HepG2 (cell line): ENCODE data around the gene TST. TPM values are rescaled to one million over a fixed set of nuclear protein-coding genes. Genes with fewer than 3 reads are reported as not detected.
A peak's percentile ranks its signal among the peaks of the same experiment; 100 is the strongest.

Experiments used
- ETV6 ChIP-seq: sonication (generic); formaldehyde crosslinking; conservative IDR thresholded peaks from 2 replicates; pipeline ENCODE4 v1.4.0; 2020; ENCODE audit warnings: missing genetic modification reagents
- HNRNPL ChIP-seq: fragments of 200-400 bp; formaldehyde crosslinking; IDR thresholded peaks from 2 replicates; pipeline ENCODE4 v1.6.1; 2017; ENCODE audit warnings: mild to moderate bottlenecking, low read depth, low read length
- HOXA9 ChIP-seq: sonication (generic); formaldehyde crosslinking; IDR thresholded peaks from 2 replicates; pipeline ENCODE4 v1.8.1; 2022; ENCODE audit warnings: missing genetic modification reagents, mild to moderate bottlenecking, moderate library complexity, borderline replicate concordance
- KAT7 ChIP-seq: IDR thresholded peaks from 2 replicates; pipeline ENCODE4 v1.6.1; 2018; ENCODE audit warnings: borderline replicate concordance, missing compliant biosample characterization
- MTF2 ChIP-seq: sonication (generic); formaldehyde crosslinking; IDR thresholded peaks from 2 replicates; pipeline ENCODE4 v1.5.0; 2020; ENCODE audit warnings: missing genetic modification reagents, borderline replicate concordance
- NFE2L1 ChIP-seq: sonication (generic); formaldehyde crosslinking; IDR thresholded peaks from 2 replicates; pipeline ENCODE4 v1.4.0; 2020; ENCODE audit warnings: missing genetic modification reagents, mild to moderate bottlenecking, borderline replicate concordance
- NR1H2 ChIP-seq: sonication (generic); formaldehyde crosslinking; IDR thresholded peaks from 2 replicates; pipeline ENCODE4 v1.8.1; 2022; ENCODE audit warnings: low read depth, missing genetic modification reagents, borderline replicate concordance
- ONECUT2 ChIP-seq: sonication (generic); formaldehyde crosslinking; IDR thresholded peaks from 2 replicates; pipeline ENCODE4 v1.4.0; 2020; ENCODE audit warnings: missing genetic modification reagents
- RFX5 ChIP-seq: IDR thresholded peaks from 2 replicates; pipeline ENCODE4 v1.6.1; 2011; ENCODE audit warnings: low read depth, low read length, improper control_type of control experiment
- RXRB ChIP-seq: IDR thresholded peaks from 2 replicates; pipeline ENCODE4 v1.6.1; 2016; ENCODE audit warnings: borderline replicate concordance, missing genetic modification reagents, missing compliant biosample characterization
- SAP130 ChIP-seq: IDR thresholded peaks from 2 replicates; pipeline ENCODE4 v1.6.1; 2016; ENCODE audit warnings: low read depth
- SMARCC2 ChIP-seq: fragments of 450-650 bp; IDR thresholded peaks from 2 replicates; pipeline ENCODE4 v1.6.1; 2017; ENCODE audit warnings: antibody characterized with exemption, mild to moderate bottlenecking
- SOX5 ChIP-seq: IDR thresholded peaks from 2 replicates; pipeline ENCODE4 v1.6.1; 2016; ENCODE audit warnings: borderline replicate concordance
- SOX6 ChIP-seq, 2 experiments: fragments of 450-650 bp in 1 of 2; sonication (generic) in 1 of 2; formaldehyde crosslinking in 1 of 2; IDR thresholded peaks; 2 replicates each; pipeline versions ENCODE4 v1.4.0 to v1.6.1; 2017 to 2020; ENCODE audit warnings: antibody characterized with exemption in 1 of 2, mild to moderate bottlenecking in 1 of 2, missing genetic modification reagents in 1 of 2
- TBL1XR1 ChIP-seq: fragments of 150-350 bp; IDR thresholded peaks from 2 replicates; pipeline ENCODE4 v1.6.1; 2014; ENCODE audit warnings: borderline replicate concordance, low read length; ENCODE audit not compliant: partially characterized antibody
- TEAD3 ChIP-seq: optimal IDR thresholded peaks from 2 replicates; pipeline ENCODE3; 2016; ENCODE audit warnings: borderline replicate concordance
- ZBTB49 ChIP-seq: sonication (generic); formaldehyde crosslinking; IDR thresholded peaks from 2 replicates; pipeline ENCODE4 v1.4.0; 2020; ENCODE audit warnings: missing genetic modification reagents, borderline replicate concordance
- ZNF136 ChIP-seq: sonication (generic); formaldehyde crosslinking; IDR thresholded peaks from 2 replicates; pipeline ENCODE4 v1.8.1; 2022; ENCODE audit warnings: low read depth, mild to moderate bottlenecking, moderate library complexity, missing genetic modification reagents
- ZNF235 ChIP-seq: sonication (generic); formaldehyde crosslinking; IDR thresholded peaks from 2 replicates; pipeline ENCODE4 v1.8.1; 2023; ENCODE audit warnings: mild to moderate bottlenecking, missing genetic modification reagents, borderline replicate concordance
- ZNF3 ChIP-seq: IDR thresholded peaks from 2 replicates; pipeline ENCODE4 v1.7.0; 2017; ENCODE audit warnings: inconsistent platforms
- ZNF343 ChIP-seq: sonication (generic); formaldehyde crosslinking; IDR thresholded peaks from 2 replicates; pipeline ENCODE4 v1.4.0; 2020; ENCODE audit warnings: mild to moderate bottlenecking, missing genetic modification reagents
- ZNF431 ChIP-seq: sonication (generic); formaldehyde crosslinking; IDR thresholded peaks from 2 replicates; pipeline ENCODE4 v1.9.0; 2022; ENCODE audit warnings: missing genetic modification reagents, low read depth, mild to moderate bottlenecking, borderline replicate concordance
- ZNF567 ChIP-seq: sonication (generic); formaldehyde crosslinking; IDR thresholded peaks from 2 replicates; pipeline ENCODE4 v1.8.1; 2023; ENCODE audit warnings: mild to moderate bottlenecking, missing genetic modification reagents, borderline replicate concordance
- ZNF577 ChIP-seq: sonication (generic); formaldehyde crosslinking; IDR thresholded peaks from 2 replicates; pipeline ENCODE4 v1.4.0; 2020; ENCODE audit warnings: mild to moderate bottlenecking, low read depth, missing genetic modification reagents, borderline replicate concordance
- ZNF598 ChIP-seq: sonication (generic); formaldehyde crosslinking; IDR thresholded peaks from 2 replicates; pipeline ENCODE4 v1.5.1; 2020; ENCODE audit warnings: mild to moderate bottlenecking, missing genetic modification reagents, borderline replicate concordance
- polyA plus RNA-seq, 8 experiments: library from polyadenylated mRNA; depleted of rRNA in 3 of 8; stranded (reverse) in 7 of 8; unstranded in 1 of 8; fragments of >200 nt; fragmentation: Illumina TruSeq in 4 of 8; extraction: Trizol in 4 of 8; gene quantifications; 2 replicates each; pipeline versions ENCODE4 v1.2.1 to v1.2.3, GENCODE V29; 2011 to 2016; ENCODE audit warnings: low read depth in 4 of 8, missing spikeins in 1 of 8, mixed read lengths in 1 of 8; ENCODE audit not compliant: insufficient read depth in 1 of 8
- total RNA-seq, 5 experiments: library from RNA; depleted of rRNA; stranded (reverse); fragments of >200 nt; fragmentation: Illumina TruSeq; extraction: Trizol; gene quantifications; 2 replicates each; pipeline ENCODE4 v1.2.3, GENCODE V29; 2016; ENCODE audit warnings: low read depth in 1 of 5
- TF ChIP-seq, protein P1 (sequence below): IDR thresholded peaks from 2 replicates; pipeline ENCODE4 v1.6.1; 2012; ENCODE audit warnings: inconsistent platforms
- TF ChIP-seq, protein P2 (sequence below): sonication (generic); formaldehyde crosslinking; conservative IDR thresholded peaks from 2 replicates; pipeline ENCODE4 v1.5.0; 2020; ENCODE audit warnings: missing genetic modification reagents

TST gene
- total and polyA plus RNA-seq, 2 of the 13 experiments (the other 11 are each of a cell fraction or from before 2014, with no cell fraction given): 44.6 to 63.6 TPM

DNA sequence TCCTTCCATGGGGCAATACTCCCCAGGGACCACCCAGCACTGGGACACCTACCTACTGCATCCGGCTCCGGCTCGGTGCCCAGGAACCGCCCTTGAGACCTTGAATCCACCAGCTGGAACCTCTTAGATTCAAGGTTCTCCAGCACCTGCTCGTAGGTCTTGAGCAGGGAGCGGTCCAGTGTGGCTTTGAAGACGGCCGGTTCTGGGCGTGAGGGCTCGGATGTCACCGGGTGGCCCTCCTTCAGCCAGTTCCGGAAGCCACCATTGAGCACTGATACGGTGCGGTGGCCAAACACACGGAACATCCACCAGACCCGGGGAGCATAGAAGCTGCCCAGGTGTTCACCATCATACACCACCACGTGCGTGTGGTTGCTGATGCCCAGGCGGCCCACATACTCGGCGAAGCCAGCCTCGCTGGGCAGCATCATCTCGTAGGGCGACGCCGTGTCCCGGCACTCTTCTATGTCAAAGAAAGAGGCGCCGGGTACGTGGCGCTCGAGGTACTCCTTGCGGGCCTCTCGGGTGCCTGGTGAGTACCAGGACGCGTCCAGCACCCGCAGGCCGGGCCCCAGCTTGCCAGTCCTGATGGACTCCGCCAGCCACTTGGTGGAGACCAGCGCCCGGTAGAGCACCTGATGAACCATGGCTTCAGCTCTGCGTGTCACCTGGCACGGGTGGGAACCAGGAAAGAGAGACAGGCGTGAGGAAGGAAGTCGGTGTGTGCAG, 997 bp downstream of the TST start (continued):
- 0 out of 2 replicates have a peak, but pooled peaks have one; percentile 37 for TF ChIP-seq ZNF431 (CRISPR knock-in tag)
- TF ChIP-seq ZNF567 (CRISPR knock-in tag): no peak
- TF ChIP-seq, protein P1, sequence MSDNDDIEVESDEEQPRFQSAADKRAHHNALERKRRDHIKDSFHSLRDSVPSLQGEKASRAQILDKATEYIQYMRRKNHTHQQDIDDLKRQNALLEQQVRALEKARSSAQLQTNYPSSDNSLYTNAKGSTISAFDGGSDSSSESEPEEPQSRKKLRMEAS: no peak
- TF ChIP-seq ZNF343: no peak
- no peak for TF ChIP-seq ZNF136
- no peak for TF ChIP-seq SOX6 (IDR thresholded peaks at IDR 0.05)
- TF ChIP-seq SOX6 (CRISPR knock-in tag; IDR thresholded peaks at IDR 0.05): 0 out of 2 replicates have a peak, but pooled peaks have one; percentile 2
- 0 out of 2 replicates have a peak, but pooled peaks have one; percentile 11 for TF ChIP-seq ETV6 (CRISPR knock-in tag)
- TF ChIP-seq ZBTB49 (CRISPR knock-in tag): no peak
- no peak for TF ChIP-seq ZNF598
- TF ChIP-seq SMARCC2: no peak
- TF ChIP-seq ONECUT2 (CRISPR knock-in tag): no peak
- TF ChIP-seq NFE2L1 (CRISPR knock-in tag): peak; percentile 71; the same call in 1 of the 2 replicates
- no peak for TF ChIP-seq KAT7
- no peak for TF ChIP-seq MTF2 (CRISPR knock-in tag)
- peak; percentile 75; the same call in 1 of the 2 replicates for TF ChIP-seq HNRNPL
- no peak for TF ChIP-seq SAP130 (CRISPR knock-in tag)
- TF ChIP-seq, protein P2, sequence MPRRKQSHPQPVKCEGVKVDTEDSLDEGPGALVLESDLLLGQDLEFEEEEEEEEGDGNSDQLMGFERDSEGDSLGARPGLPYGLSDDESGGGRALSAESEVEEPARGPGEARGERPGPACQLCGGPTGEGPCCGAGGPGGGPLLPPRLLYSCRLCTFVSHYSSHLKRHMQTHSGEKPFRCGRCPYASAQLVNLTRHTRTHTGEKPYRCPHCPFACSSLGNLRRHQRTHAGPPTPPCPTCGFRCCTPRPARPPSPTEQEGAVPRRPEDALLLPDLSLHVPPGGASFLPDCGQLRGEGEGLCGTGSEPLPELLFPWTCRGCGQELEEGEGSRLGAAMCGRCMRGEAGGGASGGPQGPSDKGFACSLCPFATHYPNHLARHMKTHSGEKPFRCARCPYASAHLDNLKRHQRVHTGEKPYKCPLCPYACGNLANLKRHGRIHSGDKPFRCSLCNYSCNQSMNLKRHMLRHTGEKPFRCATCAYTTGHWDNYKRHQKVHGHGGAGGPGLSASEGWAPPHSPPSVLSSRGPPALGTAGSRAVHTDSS (CRISPR knock-in tag): no peak
- no peak for TF ChIP-seq SOX5 (CRISPR knock-in tag)
- TF ChIP-seq RFX5: no peak
- TF ChIP-seq ZNF235 (CRISPR knock-in tag): no peak
- TF ChIP-seq HOXA9 (CRISPR knock-in tag): 0 out of 2 replicates have a peak, but pooled peaks have one; percentile 36
- TF ChIP-seq RXRB (CRISPR knock-in tag): no peak
- no peak for TF ChIP-seq ZNF3 (CRISPR knock-in tag)
- peak; percentile 7 for TF ChIP-seq TEAD3 (CRISPR knock-in tag)
- no peak for TF ChIP-seq ZNF577 (CRISPR knock-in tag)
- TF ChIP-seq TBL1XR1: no peak
- no peak for TF ChIP-seq NR1H2 (CRISPR knock-in tag)
